Measurements from ENCODE around the gene ATP1A1. TPM values are rescaled to one million over a fixed set of nuclear protein-coding genes. Genes with fewer than 3 reads are reported as not detected.
A peak's percentile ranks its signal among the peaks of the same experiment; 100 is the strongest.

The ATP1A1 gene
- total and polyA plus RNA-seq, 9 of the 15 experiments (the other 6 are each of a cell fraction or from before 2014, with no cell fraction given), result 99.3 to 513 (median 234) TPM

DNA sequence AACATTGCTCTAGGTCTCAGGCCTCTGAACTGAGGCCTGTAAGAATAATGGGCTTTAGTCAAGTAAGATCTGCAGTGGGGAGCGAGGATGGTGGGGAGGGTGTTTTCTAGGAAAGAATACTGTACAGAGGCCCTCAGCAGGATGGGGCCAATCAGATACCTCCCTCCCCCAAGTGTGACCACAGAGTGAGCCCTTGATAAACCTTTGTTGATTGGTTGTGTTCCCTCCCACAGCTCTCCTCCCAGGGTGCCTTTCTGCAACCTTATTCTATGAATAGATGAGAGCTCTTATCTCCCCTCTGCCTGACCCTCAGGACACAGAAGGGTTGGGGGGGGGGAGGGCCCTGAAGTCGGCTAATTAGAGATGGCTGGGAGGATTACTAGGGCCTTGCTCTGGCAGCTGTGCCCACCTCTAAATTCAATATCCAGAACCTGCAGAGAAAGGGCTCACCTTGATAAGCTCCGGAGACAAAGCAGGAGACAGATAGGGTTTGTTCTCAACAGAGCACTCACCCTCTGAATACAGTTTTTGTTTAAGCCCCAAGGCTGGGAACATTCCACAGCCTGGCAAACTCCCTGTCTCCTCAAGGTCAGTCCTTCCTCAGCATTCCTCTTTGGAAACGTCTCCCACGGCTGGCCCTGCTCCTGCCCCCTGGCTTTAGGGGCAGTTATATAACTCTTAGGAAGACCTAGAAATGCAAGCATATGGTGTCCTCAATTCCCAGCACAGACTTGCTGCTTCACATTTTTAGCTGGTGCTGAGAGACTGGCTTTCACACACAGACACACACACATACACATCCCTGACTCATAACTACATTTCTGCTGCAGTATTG, 42.9 kb downstream of the ATP1A1 start (continued):
- TF ChIP-seq NR4A1 (CRISPR knock-in tag; IDR thresholded peaks at IDR 0.05), result no peak
- TF ChIP-seq NR4A1 (tag; IDR thresholded peaks at IDR 0.05), result no peak
- peak; percentile 57; the same call in 1 of the 2 replicates for TF ChIP-seq BCOR (IDR thresholded peaks at IDR 0.05)
- TF ChIP-seq ATF7 (IDR thresholded peaks at IDR 0.05), result peak; percentile 88
- TF ChIP-seq, protein P1, sequence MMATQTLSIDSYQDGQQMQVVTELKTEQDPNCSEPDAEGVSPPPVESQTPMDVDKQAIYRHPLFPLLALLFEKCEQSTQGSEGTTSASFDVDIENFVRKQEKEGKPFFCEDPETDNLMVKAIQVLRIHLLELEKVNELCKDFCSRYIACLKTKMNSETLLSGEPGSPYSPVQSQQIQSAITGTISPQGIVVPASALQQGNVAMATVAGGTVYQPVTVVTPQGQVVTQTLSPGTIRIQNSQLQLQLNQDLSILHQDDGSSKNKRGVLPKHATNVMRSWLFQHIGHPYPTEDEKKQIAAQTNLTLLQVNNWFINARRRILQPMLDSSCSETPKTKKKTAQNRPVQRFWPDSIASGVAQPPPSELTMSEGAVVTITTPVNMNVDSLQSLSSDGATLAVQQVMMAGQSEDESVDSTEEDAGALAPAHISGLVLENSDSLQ (IDR thresholded peaks at IDR 0.05), result peak; percentile 29; the same call in 1 of the 2 replicates
- no peak for TF ChIP-seq HNRNPH1 (optimal IDR thresholded peaks at IDR 0.05; ENCODE audit: low read depth, low read length)
- TF ChIP-seq, protein P2, sequence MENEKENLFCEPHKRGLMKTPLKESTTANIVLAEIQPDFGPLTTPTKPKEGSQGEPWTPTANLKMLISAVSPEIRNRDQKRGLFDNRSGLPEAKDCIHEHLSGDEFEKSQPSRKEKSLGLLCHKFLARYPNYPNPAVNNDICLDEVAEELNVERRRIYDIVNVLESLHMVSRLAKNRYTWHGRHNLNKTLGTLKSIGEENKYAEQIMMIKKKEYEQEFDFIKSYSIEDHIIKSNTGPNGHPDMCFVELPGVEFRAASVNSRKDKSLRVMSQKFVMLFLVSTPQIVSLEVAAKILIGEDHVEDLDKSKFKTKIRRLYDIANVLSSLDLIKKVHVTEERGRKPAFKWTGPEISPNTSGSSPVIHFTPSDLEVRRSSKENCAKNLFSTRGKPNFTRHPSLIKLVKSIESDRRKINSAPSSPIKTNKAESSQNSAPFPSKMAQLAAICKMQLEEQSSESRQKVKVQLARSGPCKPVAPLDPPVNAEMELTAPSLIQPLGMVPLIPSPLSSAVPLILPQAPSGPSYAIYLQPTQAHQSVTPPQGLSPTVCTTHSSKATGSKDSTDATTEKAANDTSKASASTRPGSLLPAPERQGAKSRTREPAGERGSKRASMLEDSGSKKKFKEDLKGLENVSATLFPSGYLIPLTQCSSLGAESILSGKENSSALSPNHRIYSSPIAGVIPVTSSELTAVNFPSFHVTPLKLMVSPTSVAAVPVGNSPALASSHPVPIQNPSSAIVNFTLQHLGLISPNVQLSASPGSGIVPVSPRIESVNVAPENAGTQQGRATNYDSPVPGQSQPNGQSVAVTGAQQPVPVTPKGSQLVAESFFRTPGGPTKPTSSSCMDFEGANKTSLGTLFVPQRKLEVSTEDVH (IDR thresholded peaks at IDR 0.05; ENCODE audit: low read depth, partially characterized antibody), result peak; percentile 3
- TF ChIP-seq, protein P3, sequence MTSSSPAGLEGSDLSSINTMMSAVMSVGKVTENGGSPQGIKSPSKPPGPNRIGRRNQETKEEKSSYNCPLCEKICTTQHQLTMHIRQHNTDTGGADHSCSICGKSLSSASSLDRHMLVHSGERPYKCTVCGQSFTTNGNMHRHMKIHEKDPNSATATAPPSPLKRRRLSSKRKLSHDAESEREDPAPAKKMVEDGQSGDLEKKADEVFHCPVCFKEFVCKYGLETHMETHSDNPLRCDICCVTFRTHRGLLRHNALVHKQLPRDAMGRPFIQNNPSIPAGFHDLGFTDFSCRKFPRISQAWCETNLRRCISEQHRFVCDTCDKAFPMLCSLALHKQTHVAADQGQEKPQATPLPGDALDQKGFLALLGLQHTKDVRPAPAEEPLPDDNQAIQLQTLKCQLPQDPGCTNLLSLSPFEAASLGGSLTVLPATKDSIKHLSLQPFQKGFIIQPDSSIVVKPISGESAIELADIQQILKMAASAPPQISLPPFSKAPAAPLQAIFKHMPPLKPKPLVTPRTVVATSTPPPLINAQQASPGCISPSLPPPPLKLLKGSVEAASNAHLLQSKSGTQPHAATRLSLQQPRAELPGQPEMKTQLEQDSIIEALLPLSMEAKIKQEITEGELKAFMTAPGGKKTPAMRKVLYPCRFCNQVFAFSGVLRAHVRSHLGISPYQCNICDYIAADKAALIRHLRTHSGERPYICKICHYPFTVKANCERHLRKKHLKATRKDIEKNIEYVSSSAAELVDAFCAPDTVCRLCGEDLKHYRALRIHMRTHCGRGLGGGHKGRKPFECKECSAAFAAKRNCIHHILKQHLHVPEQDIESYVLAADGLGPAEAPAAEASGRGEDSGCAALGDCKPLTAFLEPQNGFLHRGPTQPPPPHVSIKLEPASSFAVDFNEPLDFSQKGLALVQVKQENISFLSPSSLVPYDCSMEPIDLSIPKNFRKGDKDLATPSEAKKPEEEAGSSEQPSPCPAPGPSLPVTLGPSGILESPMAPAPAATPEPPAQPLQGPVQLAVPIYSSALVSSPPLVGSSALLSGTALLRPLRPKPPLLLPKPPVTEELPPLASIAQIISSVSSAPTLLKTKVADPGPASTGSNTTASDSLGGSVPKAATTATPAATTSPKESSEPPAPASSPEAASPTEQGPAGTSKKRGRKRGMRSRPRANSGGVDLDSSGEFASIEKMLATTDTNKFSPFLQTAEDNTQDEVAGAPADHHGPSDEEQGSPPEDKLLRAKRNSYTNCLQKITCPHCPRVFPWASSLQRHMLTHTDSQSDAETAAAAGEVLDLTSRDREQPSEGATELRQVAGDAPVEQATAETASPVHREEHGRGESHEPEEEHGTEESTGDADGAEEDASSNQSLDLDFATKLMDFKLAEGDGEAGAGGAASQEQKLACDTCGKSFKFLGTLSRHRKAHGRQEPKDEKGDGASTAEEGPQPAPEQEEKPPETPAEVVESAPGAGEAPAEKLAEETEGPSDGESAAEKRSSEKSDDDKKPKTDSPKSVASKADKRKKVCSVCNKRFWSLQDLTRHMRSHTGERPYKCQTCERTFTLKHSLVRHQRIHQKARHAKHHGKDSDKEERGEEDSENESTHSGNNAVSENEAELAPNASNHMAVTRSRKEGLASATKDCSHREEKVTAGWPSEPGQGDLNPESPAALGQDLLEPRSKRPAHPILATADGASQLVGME (CRISPR knock-in tag; IDR thresholded peaks at IDR 0.05), result 0 out of 2 replicates have a peak, but pooled peaks have one; percentile 32
- TF ChIP-seq ETV1 (tag; conservative IDR thresholded peaks at IDR 0.05; ENCODE audit: low read depth), result 0 out of 2 replicates have a peak, but pooled peaks have one; percentile 51
- TF ChIP-seq CBFB (CRISPR knock-in tag; IDR thresholded peaks at IDR 0.05), result 0 out of 2 replicates have a peak, but pooled peaks have one; percentile 36
- no peak for TF ChIP-seq RAD51 (IDR thresholded peaks at IDR 0.05; ENCODE audit: borderline replicate concordance, low read depth)
- TF ChIP-seq ZNF766 (CRISPR knock-in tag; conservative IDR thresholded peaks at IDR 0.05), result peak; percentile 99
- peak; percentile 92 for TF ChIP-seq NCOR1 (IDR thresholded peaks at IDR 0.05)
